Measurements from ENCODE around the gene CAMK2G.
"Not testable (repeated sequence)": the region's sequence is repeated elsewhere in the genome, so short reads cannot be mapped to it uniquely, and the experiment has no call there.

CAMK2G gene

DNA sequence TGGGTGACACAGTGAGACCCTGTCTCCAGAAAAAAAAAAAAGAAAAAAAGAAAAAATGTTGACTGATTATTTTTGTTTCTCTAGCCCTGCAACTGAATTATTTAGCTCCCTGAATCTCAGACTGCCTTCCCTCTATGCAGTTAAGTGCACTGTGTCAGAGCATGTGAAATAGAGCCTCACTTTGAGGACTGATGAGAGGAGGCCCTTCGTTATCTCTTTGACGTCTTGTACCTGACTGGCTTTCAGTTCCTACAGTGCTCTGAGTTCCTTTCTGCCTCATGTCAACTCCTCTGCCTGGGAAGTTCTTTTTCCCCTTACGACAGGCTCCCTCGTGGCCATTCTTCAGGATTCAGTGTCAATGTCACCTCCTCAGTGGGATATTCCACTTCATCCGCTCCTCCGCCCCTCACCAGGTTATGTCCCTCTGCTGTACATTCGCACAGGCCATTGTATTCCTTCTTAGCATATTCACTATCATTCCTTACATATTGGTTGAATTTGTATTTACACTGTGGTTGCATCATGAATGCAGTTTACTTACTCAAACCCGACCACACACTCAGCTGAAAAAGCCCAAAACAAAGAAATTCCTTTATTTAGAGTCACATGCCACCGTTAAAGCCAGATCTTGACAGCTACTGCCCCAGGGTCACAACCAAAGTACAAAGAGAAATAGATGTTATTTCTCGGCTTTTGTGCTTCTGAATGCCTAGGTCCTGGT is 18.1 kb upstream of the CAMK2G start:
- H3K79me2 ChIP-seq (ENCODE audit: control insufficient read depth, low read length), result no peaks in the 10 kb centered on the region
- peaks cover 4% of the 10 kb centered on the region; the same call in 1 of the 2 replicates for H3K27me3 ChIP-seq (ENCODE audit: control insufficient read depth, low read length)
- H3K9me3 ChIP-seq (ENCODE audit: control insufficient read depth, insufficient read depth, low read length), result no peaks in the 10 kb centered on the region
- TF ChIP-seq, protein P1, sequence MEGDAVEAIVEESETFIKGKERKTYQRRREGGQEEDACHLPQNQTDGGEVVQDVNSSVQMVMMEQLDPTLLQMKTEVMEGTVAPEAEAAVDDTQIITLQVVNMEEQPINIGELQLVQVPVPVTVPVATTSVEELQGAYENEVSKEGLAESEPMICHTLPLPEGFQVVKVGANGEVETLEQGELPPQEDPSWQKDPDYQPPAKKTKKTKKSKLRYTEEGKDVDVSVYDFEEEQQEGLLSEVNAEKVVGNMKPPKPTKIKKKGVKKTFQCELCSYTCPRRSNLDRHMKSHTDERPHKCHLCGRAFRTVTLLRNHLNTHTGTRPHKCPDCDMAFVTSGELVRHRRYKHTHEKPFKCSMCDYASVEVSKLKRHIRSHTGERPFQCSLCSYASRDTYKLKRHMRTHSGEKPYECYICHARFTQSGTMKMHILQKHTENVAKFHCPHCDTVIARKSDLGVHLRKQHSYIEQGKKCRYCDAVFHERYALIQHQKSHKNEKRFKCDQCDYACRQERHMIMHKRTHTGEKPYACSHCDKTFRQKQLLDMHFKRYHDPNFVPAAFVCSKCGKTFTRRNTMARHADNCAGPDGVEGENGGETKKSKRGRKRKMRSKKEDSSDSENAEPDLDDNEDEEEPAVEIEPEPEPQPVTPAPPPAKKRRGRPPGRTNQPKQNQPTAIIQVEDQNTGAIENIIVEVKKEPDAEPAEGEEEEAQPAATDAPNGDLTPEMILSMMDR (IDR thresholded peaks at IDR 0.05; ENCODE audit: low read depth, low read length, poor library complexity, severe bottlenecking), result no peak
- TF ChIP-seq EZH2phosphoT487 (IDR thresholded peaks at IDR 0.05; ENCODE audit: borderline replicate concordance, low read length), result no peak
- H3K4me3 ChIP-seq (ENCODE audit: low read length), result no peak overlapping the region
- H3K36me3 ChIP-seq (ENCODE audit: control insufficient read depth, low read length), result no peaks in the 10 kb centered on the region
- H4K20me1 ChIP-seq (ENCODE audit: control insufficient read depth, insufficient read depth, low read depth, low read length), result no peaks in the 10 kb centered on the region
- no peaks in the 10 kb centered on the region for H3K4me1 ChIP-seq (ENCODE audit: control insufficient read depth, low read length)
- H3K27ac ChIP-seq (ENCODE audit: low read depth, low read length), result no peak overlapping the region
- H3F3A ChIP-seq (ENCODE audit: control insufficient read depth, insufficient read depth), result no peaks in the 10 kb centered on the region
- H3K4me2 ChIP-seq (ENCODE audit: low read length), result no peak overlapping the region
- no peaks in the 10 kb centered on the region for H3K9me2 ChIP-seq (replicated peaks; ENCODE audit: control insufficient read depth, low read length)

GRCh38 chr10:73891540-73891939 is 17.2 kb upstream of the CAMK2G start:
- peaks cover 4% of the 10 kb centered on the region; the same call in 1 of the 2 replicates for H3K27me3 ChIP-seq (ENCODE audit: control insufficient read depth, low read length)
- H3K36me3 ChIP-seq (ENCODE audit: control insufficient read depth, low read length), result no peaks in the 10 kb centered on the region
- no peaks in the 10 kb centered on the region for H4K20me1 ChIP-seq (ENCODE audit: control insufficient read depth, insufficient read depth, low read depth, low read length)
- H3K9me2 ChIP-seq (replicated peaks; ENCODE audit: control insufficient read depth, low read length), result no peaks in the 10 kb centered on the region
- H3K4me3 ChIP-seq (ENCODE audit: low read length), result no peak overlapping the region
- no peaks in the 10 kb centered on the region for H3K4me1 ChIP-seq (ENCODE audit: control insufficient read depth, low read length)
- no peaks in the 10 kb centered on the region for H3K79me2 ChIP-seq (ENCODE audit: control insufficient read depth, low read length)
- no peak overlapping the region for H3K27ac ChIP-seq (ENCODE audit: low read depth, low read length)
- H3K9me3 ChIP-seq (ENCODE audit: control insufficient read depth, insufficient read depth, low read length), result no peaks in the 10 kb centered on the region
- no peak overlapping the region for H3K4me2 ChIP-seq (ENCODE audit: low read length)
- TF ChIP-seq EZH2phosphoT487 (IDR thresholded peaks at IDR 0.05; ENCODE audit: borderline replicate concordance, low read length), result no peak
- TF ChIP-seq, protein P1 (IDR thresholded peaks at IDR 0.05; ENCODE audit: low read depth, low read length, poor library complexity, severe bottlenecking), result no peak
- H3F3A ChIP-seq (ENCODE audit: control insufficient read depth, insufficient read depth), result 0 out of 2 replicates have a peak, but pooled peaks cover 1% of the 10 kb centered on the region

GRCh38 chr10:73890830-73891229 is 16.5 kb upstream of the CAMK2G start:
- not testable (repeated sequence) for H3K9me2 ChIP-seq (replicated peaks; ENCODE audit: control insufficient read depth, low read length); H4K20me1 ChIP-seq (ENCODE audit: control insufficient read depth, insufficient read depth, low read depth, low read length); H3K27me3 ChIP-seq (ENCODE audit: control insufficient read depth, low read length); H3K9me3 ChIP-seq (ENCODE audit: control insufficient read depth, insufficient read depth, low read length); H3K4me1 ChIP-seq (ENCODE audit: control insufficient read depth, low read length); H3F3A ChIP-seq (ENCODE audit: control insufficient read depth, insufficient read depth); H3K4me2 ChIP-seq (ENCODE audit: low read length); H3K36me3 ChIP-seq (ENCODE audit: control insufficient read depth, low read length); H3K79me2 ChIP-seq (ENCODE audit: control insufficient read depth, low read length); H3K27ac ChIP-seq (ENCODE audit: low read depth, low read length); H3K4me3 ChIP-seq (ENCODE audit: low read length)

GRCh38 chr10:73890261-73890660 is 15.9 kb upstream of the CAMK2G start:
- Histone ChIP-seq H4K20me1 (ENCODE audit: control insufficient read depth, insufficient read depth, low read depth, low read length) (no peaks in the 10 kb centered on the region), H3K9me3 (ENCODE audit: control insufficient read depth, insufficient read depth, low read length) (no peaks in the 10 kb centered on the region), H3K27me3 (ENCODE audit: control insufficient read depth, low read length) (peaks cover 4% of the 10 kb centered on the region; the same call in 1 of the 2 replicates), H3K27ac (ENCODE audit: low read depth, low read length) (no peak overlapping the region), H3K4me3 (ENCODE audit: low read length) (no peak overlapping the region), H3K36me3 (ENCODE audit: control insufficient read depth, low read length) (no peaks in the 10 kb centered on the region), H3K4me1 (ENCODE audit: control insufficient read depth, low read length) (peaks cover 3% of the 10 kb centered on the region; the same call in 1 of the 2 replicates), H3F3A (ENCODE audit: control insufficient read depth, insufficient read depth) (0 out of 2 replicates have a peak, but pooled peaks cover 2% of the 10 kb centered on the region), H3K79me2 (ENCODE audit: control insufficient read depth, low read length) (no peaks in the 10 kb centered on the region), H3K4me2 (ENCODE audit: low read length) (no peak overlapping the region), H3K9me2 (replicated peaks; ENCODE audit: control insufficient read depth, low read length) (no peaks in the 10 kb centered on the region)
- TF ChIP-seq, protein P1 (IDR thresholded peaks at IDR 0.05; ENCODE audit: low read depth, low read length, poor library complexity, severe bottlenecking), result no peak
- no peak for TF ChIP-seq EZH2phosphoT487 (IDR thresholded peaks at IDR 0.05; ENCODE audit: borderline replicate concordance, low read length)

DNA sequence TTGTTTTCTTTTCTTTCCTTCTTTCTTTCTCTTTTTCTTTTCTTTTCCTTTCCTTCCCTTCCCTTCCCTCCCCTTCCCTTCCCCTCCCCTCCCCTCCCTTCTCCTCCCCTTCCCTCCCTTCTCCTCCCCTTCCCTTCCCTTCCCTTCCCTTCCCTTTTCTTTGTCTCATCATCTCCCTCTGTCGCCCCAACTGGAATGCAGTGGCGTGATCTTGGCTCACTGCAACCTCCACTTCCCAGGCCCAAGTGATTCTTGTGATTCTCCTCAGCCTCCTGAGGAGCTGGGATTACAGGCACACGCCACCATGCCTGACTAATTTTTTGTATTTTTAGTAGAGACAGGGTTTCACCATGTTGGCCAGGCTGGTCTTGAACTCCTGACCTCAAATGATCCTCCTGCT is 15.1 kb upstream of the CAMK2G start:
- not testable (repeated sequence) for H3K79me2 ChIP-seq (ENCODE audit: control insufficient read depth, low read length); H3K27ac ChIP-seq (ENCODE audit: low read depth, low read length); H3K4me2 ChIP-seq (ENCODE audit: low read length); H3K4me1 ChIP-seq (ENCODE audit: control insufficient read depth, low read length); H3K27me3 ChIP-seq (ENCODE audit: control insufficient read depth, low read length); H4K20me1 ChIP-seq (ENCODE audit: control insufficient read depth, insufficient read depth, low read depth, low read length); H3K9me2 ChIP-seq (replicated peaks; ENCODE audit: control insufficient read depth, low read length); H3K36me3 ChIP-seq (ENCODE audit: control insufficient read depth, low read length); H3K9me3 ChIP-seq (ENCODE audit: control insufficient read depth, insufficient read depth, low read length); H3F3A ChIP-seq (ENCODE audit: control insufficient read depth, insufficient read depth); H3K4me3 ChIP-seq (ENCODE audit: low read length)

Data from DOHH2 (cell line).